Activated B cell treated with CpG ODN at 0.5 μM for 24 hours (primary cell): ENCODE results near the gene CD4. TPM values are rescaled to one million over a fixed set of nuclear protein-coding genes. Genes with fewer than 3 reads are reported as not detected.
"Not testable (repeated sequence)": the region's sequence is repeated elsewhere in the genome, so short reads cannot be mapped to it uniquely, and the experiment has no call there.

ENCODE experiments used
- ATAC-seq: fragments of 200-7000 bp; cut with Tn5 transposase; one replicate; pipeline ENCODE4 v1.10.0; 2021; ENCODE audit warnings: low read depth, mild to moderate bottlenecking, moderate library complexity
- CTCF ChIA-PET: fragments of 350-600 bp; sonication (Branson Sonifier 250); formaldehyde crosslinking; loops from one replicate; lab custom pipeline; 2021; ENCODE audit warnings: antibody characterized with exemption; lab: Charles Lee
- POLR2A ChIA-PET: fragments of 350-600 bp; sonication (Branson Sonifier 250); formaldehyde crosslinking; loops from one replicate; lab custom pipeline; 2021; ENCODE audit warnings: antibody characterized with exemption; lab: Charles Lee
- DNase-seq: peaks from one replicate; pipeline ENCODE4 v3.0.0; 2022
- H3K27ac Mint-ChIP-seq: one replicate; pipeline ENCODE4 v1.8.0; 2020; ENCODE audit warnings: mixed read lengths
- H3K27me3 Mint-ChIP-seq: one replicate; pipeline ENCODE4 v1.8.0; 2021; ENCODE audit warnings: mixed read lengths
- H3K36me3 Mint-ChIP-seq: one replicate; pipeline ENCODE4 v1.8.0; 2021; ENCODE audit warnings: low read depth, mixed read lengths
- H3K4me1 Mint-ChIP-seq: one replicate; pipeline ENCODE4 v1.8.0; 2021; ENCODE audit warnings: mixed read lengths
- H3K4me3 Mint-ChIP-seq: one replicate; pipeline ENCODE4 v1.8.0; 2020; ENCODE audit warnings: mild to moderate bottlenecking, mixed read lengths
- H3K9me3 Mint-ChIP-seq: one replicate; pipeline ENCODE4 v1.8.0; 2020; ENCODE audit warnings: mixed read lengths
- intact Hi-C: fragments of 100-400 bp; cut with micrococcal nuclease; formaldehyde crosslinking; loops from one replicate; pipeline ENCODE4 v1.15.1; 2024
- total RNA-seq: library from RNA; stranded (reverse); gene quantifications from 2 replicates; pipeline ENCODE4 v1.2.3, GENCODE V29; 2022
- TF ChIP-seq, protein P1 (sequence below): fragments of 200-600 bp; IDR thresholded peaks from one replicate; pipeline ENCODE4 v1.8.0; 2022; ENCODE audit warnings: antibody characterized with exemption, mild to moderate bottlenecking

Gene CD4
- total RNA-seq, 1 donor from 2014 or later = 0.22 TPM

GRCh38 chr12:6866920-6867412 is 77.6 kb downstream of the CD4 start:
- TF ChIP-seq, protein P1, sequence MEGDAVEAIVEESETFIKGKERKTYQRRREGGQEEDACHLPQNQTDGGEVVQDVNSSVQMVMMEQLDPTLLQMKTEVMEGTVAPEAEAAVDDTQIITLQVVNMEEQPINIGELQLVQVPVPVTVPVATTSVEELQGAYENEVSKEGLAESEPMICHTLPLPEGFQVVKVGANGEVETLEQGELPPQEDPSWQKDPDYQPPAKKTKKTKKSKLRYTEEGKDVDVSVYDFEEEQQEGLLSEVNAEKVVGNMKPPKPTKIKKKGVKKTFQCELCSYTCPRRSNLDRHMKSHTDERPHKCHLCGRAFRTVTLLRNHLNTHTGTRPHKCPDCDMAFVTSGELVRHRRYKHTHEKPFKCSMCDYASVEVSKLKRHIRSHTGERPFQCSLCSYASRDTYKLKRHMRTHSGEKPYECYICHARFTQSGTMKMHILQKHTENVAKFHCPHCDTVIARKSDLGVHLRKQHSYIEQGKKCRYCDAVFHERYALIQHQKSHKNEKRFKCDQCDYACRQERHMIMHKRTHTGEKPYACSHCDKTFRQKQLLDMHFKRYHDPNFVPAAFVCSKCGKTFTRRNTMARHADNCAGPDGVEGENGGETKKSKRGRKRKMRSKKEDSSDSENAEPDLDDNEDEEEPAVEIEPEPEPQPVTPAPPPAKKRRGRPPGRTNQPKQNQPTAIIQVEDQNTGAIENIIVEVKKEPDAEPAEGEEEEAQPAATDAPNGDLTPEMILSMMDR = no peak
- H3K4me3 Mint-ChIP-seq = peak overlapping the region; percentile 89
- H3K36me3 Mint-ChIP-seq = peaks cover 66% of the 10 kb centered on the region
- H3K4me1 Mint-ChIP-seq = peaks cover 46% of the 10 kb centered on the region
- ChIA-PET POLR2A (interaction anchor here (0.8 to 11.1 kb wide), 17 partner anchors 8 to 374 kb away, joined by 3 to 190 read pairs (median 5); partner anchors contain the start of genes C12orf57, CDCA3, COPS7A and MLF2), CTCF (interaction anchor here (1.6 to 3.4 kb wide), 3 partner anchors 14 to 71 kb away, joined by 4 to 34 read pairs (median 6); partner anchors contain the start of genes CDCA3 and USP5)
- intact Hi-C loops = loop anchor here (1.0 to 2.0 kb wide), 3 partner anchors 15 to 772 kb away; partner anchors contain the start of genes LPCAT3 and USP5
- no peaks in the 10 kb centered on the region for H3K9me3 Mint-ChIP-seq
- ATAC-seq (no peak), DNase-seq (no peak)
- peak overlapping the region; percentile 84 for H3K27ac Mint-ChIP-seq
- H3K27me3 Mint-ChIP-seq = no peaks in the 10 kb centered on the region

GRCh38 chr12:6867413-6868210 is 78.3 kb downstream of the CD4 start, which contains the start of gene TPI1:
Gene TPI1, plus strand, starts transcription at chr12:6867531. Its CDS starts 36 bp downstream, at chr12:6867567.
- peak within 1 kb of the TSS; percentile 89 for H3K4me3 Mint-ChIP-seq
- H3K4me1 Mint-ChIP-seq = peaks cover 51% of the 10 kb centered on the region
- peak; percentile 78 for ATAC-seq
- no peaks in the 10 kb centered on the region for H3K9me3 Mint-ChIP-seq
- no peaks in the 10 kb centered on the region for H3K27me3 Mint-ChIP-seq
- peaks cover 66% of the 10 kb centered on the region for H3K36me3 Mint-ChIP-seq
- peak within 1 kb of the TSS; percentile 84 for H3K27ac Mint-ChIP-seq
- POLR2A ChIA-PET = interaction anchor here (0.6 to 11.1 kb wide), 22 partner anchors 9 to 424 kb away, joined by 3 to 190 read pairs (median 3); partner anchors contain the start of genes C12orf57, CDCA3, COPS7A and EMG1
- CTCF ChIA-PET = interaction anchor here (0.6 to 3.4 kb wide), 6 partner anchors 15 to 241 kb away, joined by 4 to 34 read pairs (median 8); partner anchors contain the start of genes C1RL, CDCA3, MLF2 and USP5
- TF ChIP-seq, protein P1 = no peak
- DNase-seq = peak; percentile 65
- intact Hi-C loops = loop anchor here (1.0 to 2.0 kb wide), 3 partner anchors 15 to 771 kb away; partner anchors contain the start of genes LPCAT3 and USP5

DNA sequence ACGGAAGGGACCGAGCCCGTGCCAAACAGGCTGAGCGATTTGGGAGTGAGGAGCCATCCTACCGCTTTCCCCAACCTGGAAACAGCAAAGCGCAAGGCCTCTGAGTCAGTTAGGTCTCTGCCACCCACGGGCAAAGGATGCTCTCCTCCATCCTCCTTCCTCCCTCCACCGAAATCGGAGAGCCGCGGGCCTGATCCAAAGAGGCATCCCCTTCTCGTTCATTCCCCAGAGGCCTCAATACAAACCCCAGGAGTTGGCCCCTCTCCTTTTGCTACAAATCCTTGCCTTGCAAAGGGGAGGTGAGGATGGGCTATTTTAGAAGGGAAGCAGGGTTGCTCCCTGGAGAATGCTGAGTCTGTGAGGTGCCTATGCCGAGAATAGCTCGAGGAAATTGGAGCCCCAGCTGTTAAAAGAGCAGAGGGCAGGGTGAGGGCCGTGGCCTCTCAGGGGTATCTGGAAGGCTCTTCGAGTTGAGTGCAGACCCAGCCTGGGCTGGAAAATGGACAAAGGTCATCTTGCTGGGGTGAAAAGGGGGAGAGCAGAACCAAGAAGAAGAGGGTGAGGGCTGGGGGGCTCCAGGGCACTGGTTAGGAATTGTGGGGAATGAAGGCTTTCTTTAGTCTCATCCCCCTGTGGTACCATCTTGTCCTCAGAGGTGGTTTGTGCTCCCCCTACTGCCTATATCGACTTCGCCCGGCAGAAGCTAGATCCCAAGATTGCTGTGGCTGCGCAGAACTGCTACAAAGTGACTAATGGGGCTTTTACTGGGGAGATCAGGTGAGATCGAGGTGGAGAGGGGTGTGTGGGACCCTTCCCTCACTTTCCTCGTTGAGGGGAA is 79.1 kb downstream of the CD4 start:
- peaks cover 51% of the 10 kb centered on the region for H3K4me1 Mint-ChIP-seq
- intact Hi-C loops = loop anchor here (1.0 kb wide), 6 partner anchors 70 to 245 kb away; partner anchors contain the start of genes C12orf57, C1R and C1RL
- peaks cover 62% of the 10 kb centered on the region for H3K36me3 Mint-ChIP-seq
- H3K9me3 Mint-ChIP-seq = no peaks in the 10 kb centered on the region
- CTCF ChIA-PET = interaction anchor here (0.6 to 3.4 kb wide), 20 partner anchors 10 to 275 kb away, joined by 3 to 34 read pairs (median 6); partner anchors contain the start of genes C12orf57, C1RL, CDCA3 and MLF2
- TF ChIP-seq, protein P1 = no peak
- H3K27ac Mint-ChIP-seq = peak overlapping the region; percentile 75
- DNase-seq (no peak), ATAC-seq (no peak)
- no peaks in the 10 kb centered on the region for H3K27me3 Mint-ChIP-seq
- peak overlapping the region; percentile 88 for H3K4me3 Mint-ChIP-seq
- POLR2A ChIA-PET = interaction anchor here (0.6 to 11.1 kb wide), 19 partner anchors 10 to 375 kb away, joined by 3 to 190 read pairs (median 7); partner anchors contain the start of genes C12orf57, CDCA3, COPS7A and EMG1

DNA sequence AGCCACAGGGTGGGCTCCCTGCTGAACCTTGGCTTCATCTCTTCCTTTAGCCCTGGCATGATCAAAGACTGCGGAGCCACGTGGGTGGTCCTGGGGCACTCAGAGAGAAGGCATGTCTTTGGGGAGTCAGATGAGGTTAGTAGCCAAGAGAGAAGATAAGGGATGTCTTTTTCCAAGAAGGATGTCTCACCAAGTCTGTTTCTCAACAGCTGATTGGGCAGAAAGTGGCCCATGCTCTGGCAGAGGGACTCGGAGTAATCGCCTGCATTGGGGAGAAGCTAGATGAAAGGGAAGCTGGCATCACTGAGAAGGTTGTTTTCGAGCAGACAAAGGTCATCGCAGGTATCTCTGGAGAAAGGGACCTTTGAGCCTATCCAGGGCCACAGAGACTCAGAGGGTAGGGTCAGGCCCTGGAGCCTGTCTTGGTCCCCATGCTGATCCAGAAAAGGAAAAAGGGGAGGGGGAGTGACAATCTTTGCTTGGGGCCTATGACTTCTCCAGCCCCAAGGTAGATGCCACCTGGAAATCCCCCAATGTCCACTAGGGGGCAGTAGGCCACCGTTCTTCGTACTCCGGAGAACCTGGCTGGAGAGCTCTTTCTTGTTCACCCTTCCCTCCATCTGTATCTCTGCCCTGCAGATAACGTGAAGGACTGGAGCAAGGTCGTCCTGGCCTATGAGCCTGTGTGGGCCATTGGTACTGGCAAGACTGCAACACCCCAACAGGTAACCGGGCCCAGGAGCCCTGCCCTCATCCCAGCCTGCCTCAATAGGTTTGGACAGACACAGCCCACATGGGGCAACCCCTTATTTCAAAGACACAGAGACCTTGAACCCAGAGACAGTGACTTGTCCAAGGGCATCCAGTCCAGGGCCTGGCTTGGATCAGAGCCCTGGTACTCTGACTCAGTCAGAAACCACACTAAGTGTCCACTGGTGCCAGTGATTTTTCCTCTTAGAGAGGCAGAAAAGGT is 80.0 kb downstream of the CD4 start:
- Mint-ChIP-seq H3K27me3 (no peaks in the 10 kb centered on the region), H3K27ac (peak overlapping the region; percentile 75), H3K36me3 (peaks cover 53% of the 10 kb centered on the region), H3K4me3 (peak overlapping the region; percentile 88), H3K9me3 (no peaks in the 10 kb centered on the region), H3K4me1 (peaks cover 54% of the 10 kb centered on the region)
- no peak for ATAC-seq
- DNase-seq = peak; percentile 71
- ChIA-PET POLR2A (interaction anchor here (0.7 to 11.1 kb wide), 15 partner anchors 16 to 243 kb away, joined by 3 to 190 read pairs (median 6); partner anchors contain the start of genes C12orf57, CDCA3, COPS7A and EMG1), CTCF (interaction anchor here (0.5 to 3.4 kb wide), 33 partner anchors 10 to 275 kb away, joined by 3 to 34 read pairs (median 4); partner anchors contain the start of genes C12orf57, C1RL, CDCA3 and ENO2)
- intact Hi-C loops = loop anchor here (1.0 kb wide), 6 partner anchors 69 to 244 kb away; partner anchors contain the start of genes C12orf57, C1R and C1RL
- TF ChIP-seq, protein P1 = peak; percentile 75

DNA sequence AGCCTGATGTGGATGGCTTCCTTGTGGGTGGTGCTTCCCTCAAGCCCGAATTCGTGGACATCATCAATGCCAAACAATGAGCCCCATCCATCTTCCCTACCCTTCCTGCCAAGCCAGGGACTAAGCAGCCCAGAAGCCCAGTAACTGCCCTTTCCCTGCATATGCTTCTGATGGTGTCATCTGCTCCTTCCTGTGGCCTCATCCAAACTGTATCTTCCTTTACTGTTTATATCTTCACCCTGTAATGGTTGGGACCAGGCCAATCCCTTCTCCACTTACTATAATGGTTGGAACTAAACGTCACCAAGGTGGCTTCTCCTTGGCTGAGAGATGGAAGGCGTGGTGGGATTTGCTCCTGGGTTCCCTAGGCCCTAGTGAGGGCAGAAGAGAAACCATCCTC is 81.0 kb downstream of the CD4 start:
- DNase-seq, intact Hi-C loops, ATAC-seq, H3K27ac Mint-ChIP-seq, H3K27me3 Mint-ChIP-seq, H3K9me3 Mint-ChIP-seq, H3K4me3 Mint-ChIP-seq: not testable (repeated sequence)
- CTCF ChIA-PET = interaction anchor here (1.0 to 2.7 kb wide), 9 partner anchors 21 to 238 kb away, joined by 3 to 23 read pairs (median 4); partner anchors contain the start of genes C12orf57, C1RL, PTPN6 and RNU7-1
- POLR2A ChIA-PET = interaction anchor here (0.8 to 11.1 kb wide), 3 partner anchors 17 to 68 kb away, joined by 5 to 190 read pairs (median 10); partner anchors contain the start of genes CDCA3 and USP5
- Mint-ChIP-seq H3K4me1 (peaks cover 54% of the 10 kb centered on the region), H3K36me3 (peaks cover 44% of the 10 kb centered on the region)
